ENCODE results near the gene ST6GALNAC5.

- TF ChIP-seq EP300 (IDR thresholded peaks at IDR 0.05): no peak
- no peak for TF ChIP-seq CTCF (IDR thresholded peaks at IDR 0.05)
- no peak for TF ChIP-seq POLR2A (IDR thresholded peaks at IDR 0.05)
These were observed 34.8 kb upstream of the ST6GALNAC5 start for GRCh38 chr1:76832521-76832920.
